Gastroesophageal sphincter (tissue), 4 donors: ENCODE results near the gene USP49. TPM values are rescaled to one million over a fixed set of nuclear protein-coding genes. Genes with fewer than 3 reads are reported as not detected.
"Not testable (repeated sequence)": the region's sequence is repeated elsewhere in the genome, so short reads cannot be mapped to it uniquely, and the experiment has no call there.

Experiments
- ATAC-seq: fragments of 150-250 bp; one replicate; pipeline ENCODE4 v1.9.1; 2016; ENCODE audit warnings: mild to moderate bottlenecking, moderate library complexity
- H3K27ac ChIP-seq, 4 donors: fragments of 200-600 bp; sonication (generic) in 3 of 4; 1 replicate in 3 of 4; 2 replicates in 1 of 4; pipeline ENCODE4 v1.5.1; 2016 to 2019
- H3K27me3 ChIP-seq: fragments of 200-600 bp; sonication (generic); one replicate; pipeline ENCODE4 v1.5.1; 2019
- H3K36me3 ChIP-seq, 2 donors: fragments of 200-600 bp; sonication (generic); one replicate each; pipeline ENCODE4 v1.5.1; 2019; ENCODE audit warnings: control low read depth in 1 of 2
- H3K4me1 ChIP-seq, 3 donors: fragments of 200-600 bp; sonication (generic); 1 replicate in 2 of 3; 2 replicates in 1 of 3; pipeline ENCODE4 v1.5.1; 2016 to 2019; ENCODE audit warnings: control low read depth in 2 of 3
- H3K4me3 ChIP-seq, 2 donors: fragments of 200-600 bp; sonication (generic); one replicate each; pipeline ENCODE4 v1.5.1; 2019; ENCODE audit warnings: mild to moderate bottlenecking in 1 of 2, moderate library complexity in 1 of 2
- H3K9me3 ChIP-seq, 3 donors: fragments of 200-600 bp; sonication (generic); one replicate each; pipeline ENCODE4 v1.5.1; 2017 to 2019; ENCODE audit warnings: control low read depth in 2 of 3
- EP300 ChIP-seq: sonication (generic); formaldehyde crosslinking; IDR thresholded peaks from one replicate; pipeline ENCODE4 v1.6.1; 2017; ENCODE audit warnings: antibody characterized with exemption, mild to moderate bottlenecking
- POLR2A ChIP-seq, 2 donors: fragments of 450-650 bp; IDR thresholded peaks; one replicate each; pipeline ENCODE4 v1.6.1; 2017; ENCODE audit warnings: antibody characterized with exemption in 2 of 2, mild to moderate bottlenecking in 2 of 2, moderate library complexity in 1 of 2
- POLR2AphosphoS5 ChIP-seq: sonication (generic); formaldehyde crosslinking; IDR thresholded peaks from one replicate; pipeline ENCODE4 v1.6.1; 2017; ENCODE audit warnings: antibody characterized with exemption
- WGBS, 2 donors: methylation state at CpG; one replicate each; pipeline ENCODE4 v1.1.5; 2018; ENCODE audit warnings: low coverage in 1 of 2; 5-methylcytosine and 5-hydroxymethylcytosine counted together
- total RNA-seq, 4 donors: library from RNA; depleted of rRNA; stranded (reverse); fragments of >200 nt; gene quantifications; one replicate each; pipeline ENCODE4 v1.1.0, GENCODE V29; 2016
- TF ChIP-seq, protein P1 (sequence below), 4 experiments: fragments of 200-600 bp in 2 of 4; fragments of 450-650 bp in 2 of 4; sonication (generic) in 1 of 4; IDR thresholded peaks; one replicate each; pipeline ENCODE4 v1.5.1; 2017 to 2019; ENCODE audit warnings: antibody characterized with exemption in 4 of 4, mild to moderate bottlenecking in 2 of 4, moderate library complexity in 2 of 4

Gene USP49
- total RNA-seq, 4 donors from 2014 or later, result 0.69 to 5.4 (median 2.0) TPM

DNA sequence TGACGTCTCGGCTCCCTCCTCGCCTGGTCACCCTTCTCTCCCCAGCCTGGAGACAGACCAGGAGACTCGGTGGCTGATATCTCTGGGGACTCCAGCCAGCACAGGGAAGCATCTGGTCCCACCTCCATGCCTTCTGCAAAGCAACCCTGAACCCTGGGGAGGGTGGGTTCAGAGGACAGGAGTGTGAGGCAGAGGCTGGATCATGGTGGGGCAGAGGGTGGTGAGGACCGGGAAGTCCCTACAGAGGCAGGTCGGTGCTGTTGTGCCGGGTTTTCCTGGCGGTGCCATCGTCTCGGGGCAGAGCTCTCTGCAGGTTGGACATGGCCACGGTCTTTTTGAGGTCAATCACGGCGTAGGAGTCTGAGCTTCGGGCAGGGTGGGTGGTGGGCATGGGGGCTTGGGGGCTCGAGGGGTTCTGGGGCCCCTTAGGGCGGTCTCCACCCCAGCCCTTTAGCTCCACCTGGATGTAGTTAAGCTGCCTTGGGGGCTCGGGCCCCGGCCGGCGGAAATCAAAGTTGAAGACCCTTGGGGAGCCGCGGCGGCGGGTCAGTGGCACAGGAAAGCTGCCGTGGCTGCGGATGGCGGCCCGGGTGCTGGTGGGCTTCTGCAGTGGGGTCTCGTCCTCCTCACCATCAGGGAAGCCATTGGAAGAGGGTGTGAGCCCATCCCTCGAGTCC lies 124.7 kb downstream of the USP49 start:
- H3K36me3 ChIP-seq, result peaks cover 0 to 63% of the 10 kb centered on the region in 2 donors
- ATAC-seq, result no peak
- no peaks in the 10 kb centered on the region for H3K9me3 ChIP-seq
- no peak overlapping the region for H3K27ac ChIP-seq
- no peak overlapping the region for H3K4me3 ChIP-seq
- WGBS, 2 donors, result 74 to 81% methylated on average over 4 of the region's 30 CpGs
- peaks cover 0 to 16% (median 13%) of the 10 kb centered on the region in 3 donors for H3K4me1 ChIP-seq
- no peak for TF ChIP-seq POLR2AphosphoS5
- TF ChIP-seq EP300, result no peak
- no peak for TF ChIP-seq POLR2A (IDR thresholded peaks at IDR 0.05)
- TF ChIP-seq, protein P1, sequence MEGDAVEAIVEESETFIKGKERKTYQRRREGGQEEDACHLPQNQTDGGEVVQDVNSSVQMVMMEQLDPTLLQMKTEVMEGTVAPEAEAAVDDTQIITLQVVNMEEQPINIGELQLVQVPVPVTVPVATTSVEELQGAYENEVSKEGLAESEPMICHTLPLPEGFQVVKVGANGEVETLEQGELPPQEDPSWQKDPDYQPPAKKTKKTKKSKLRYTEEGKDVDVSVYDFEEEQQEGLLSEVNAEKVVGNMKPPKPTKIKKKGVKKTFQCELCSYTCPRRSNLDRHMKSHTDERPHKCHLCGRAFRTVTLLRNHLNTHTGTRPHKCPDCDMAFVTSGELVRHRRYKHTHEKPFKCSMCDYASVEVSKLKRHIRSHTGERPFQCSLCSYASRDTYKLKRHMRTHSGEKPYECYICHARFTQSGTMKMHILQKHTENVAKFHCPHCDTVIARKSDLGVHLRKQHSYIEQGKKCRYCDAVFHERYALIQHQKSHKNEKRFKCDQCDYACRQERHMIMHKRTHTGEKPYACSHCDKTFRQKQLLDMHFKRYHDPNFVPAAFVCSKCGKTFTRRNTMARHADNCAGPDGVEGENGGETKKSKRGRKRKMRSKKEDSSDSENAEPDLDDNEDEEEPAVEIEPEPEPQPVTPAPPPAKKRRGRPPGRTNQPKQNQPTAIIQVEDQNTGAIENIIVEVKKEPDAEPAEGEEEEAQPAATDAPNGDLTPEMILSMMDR (IDR thresholded peaks at IDR 0.05), result no peak
- no peaks in the 10 kb centered on the region for H3K27me3 ChIP-seq

DNA sequence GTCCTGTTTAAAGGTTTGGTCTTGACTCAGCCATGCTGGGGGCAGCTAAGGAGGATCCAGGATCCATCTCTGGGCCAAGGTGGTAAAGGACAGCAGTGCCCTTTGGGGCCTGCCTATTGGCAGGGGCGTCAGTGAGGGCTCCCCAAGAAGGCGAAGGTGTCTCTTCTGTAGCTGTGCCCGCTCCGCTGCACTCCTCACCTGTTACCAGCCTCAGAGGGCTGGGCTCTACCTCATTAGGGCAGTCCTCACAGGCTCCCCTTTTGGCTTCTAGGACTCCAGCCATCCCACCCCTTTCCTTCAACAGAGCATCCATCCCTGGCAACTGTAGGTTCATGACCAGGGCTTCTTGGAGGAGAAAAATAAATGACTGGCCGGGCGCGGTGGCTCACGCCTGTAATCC lies 125.8 kb downstream of the USP49 start:
- TF ChIP-seq, protein P1 (IDR thresholded peaks at IDR 0.05), result no peak
- TF ChIP-seq POLR2AphosphoS5 (no peak), POLR2A (IDR thresholded peaks at IDR 0.05) (no peak), EP300 (no peak)
- no peak overlapping the region for H3K27ac ChIP-seq
- H3K4me3 ChIP-seq, result no peak overlapping the region
- H3K27me3 ChIP-seq, result no peaks in the 10 kb centered on the region
- no CpG with 5 or more reads among the region's 8 CpGs for WGBS, 2 donors
- peaks cover 0 to 52% of the 10 kb centered on the region in 2 donors for H3K36me3 ChIP-seq
- H3K4me1 ChIP-seq, result peaks cover 0 to 16% (median 13%) of the 10 kb centered on the region in 3 donors
- ATAC-seq, result no peak
- no peaks in the 10 kb centered on the region for H3K9me3 ChIP-seq

DNA sequence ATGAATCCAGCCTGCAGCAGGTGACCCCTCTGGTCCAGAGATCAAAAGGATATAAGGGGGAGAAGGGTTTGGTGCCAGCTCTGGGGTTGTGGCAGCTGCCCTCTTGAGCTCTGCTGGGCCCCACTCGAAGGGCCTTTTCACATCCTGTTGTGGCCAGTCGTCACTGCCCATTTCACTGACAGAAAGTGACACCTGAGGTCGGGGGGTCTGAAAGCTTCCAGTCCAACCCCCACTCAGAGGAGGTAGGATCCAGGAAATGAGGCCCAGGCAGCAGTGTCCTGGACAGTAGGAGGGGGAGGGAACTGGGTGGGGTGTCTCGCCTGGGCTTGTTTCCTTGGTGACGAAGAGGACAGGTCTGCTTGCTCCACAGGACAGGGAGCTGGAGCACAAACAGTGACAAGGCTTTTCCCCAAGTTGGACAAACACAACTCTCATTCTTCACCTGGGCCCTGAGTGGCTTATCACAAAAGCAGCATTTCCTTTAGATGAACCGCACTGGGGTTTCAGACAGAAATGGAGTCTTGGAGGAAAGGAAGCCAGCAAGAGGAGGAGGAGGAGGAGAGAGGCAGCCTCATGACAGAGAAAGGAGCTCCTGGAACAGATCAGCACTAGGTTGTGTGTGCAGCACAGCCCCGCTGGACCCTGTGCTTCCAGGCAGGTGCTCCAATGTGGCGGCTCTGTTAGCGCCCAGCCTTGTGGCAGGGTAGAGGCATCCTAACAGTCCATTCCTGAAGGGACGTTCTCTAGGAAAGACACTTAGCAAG lies 126.4 kb downstream of the USP49 start:
- TF ChIP-seq POLR2AphosphoS5 (no peak), POLR2A (IDR thresholded peaks at IDR 0.05) (no peak), EP300 (no peak)
- TF ChIP-seq, protein P1 (IDR thresholded peaks at IDR 0.05), result no peak
- Histone ChIP-seq H3K4me3 (no peak overlapping the region), H3K36me3 (peaks cover 0 to 45% of the 10 kb centered on the region in 2 donors), H3K9me3 (no peaks in the 10 kb centered on the region), H3K27me3 (no peaks in the 10 kb centered on the region), H3K27ac (peak overlapping the region in 1 of 4 donors; percentile 35), H3K4me1 (peaks cover 0 to 16% (median 13%) of the 10 kb centered on the region in 3 donors)
- peak; percentile 24 for ATAC-seq
- WGBS, 2 donors, result 74 to 86% methylated on average over 3 to 6 of the region's 10 CpGs

DNA sequence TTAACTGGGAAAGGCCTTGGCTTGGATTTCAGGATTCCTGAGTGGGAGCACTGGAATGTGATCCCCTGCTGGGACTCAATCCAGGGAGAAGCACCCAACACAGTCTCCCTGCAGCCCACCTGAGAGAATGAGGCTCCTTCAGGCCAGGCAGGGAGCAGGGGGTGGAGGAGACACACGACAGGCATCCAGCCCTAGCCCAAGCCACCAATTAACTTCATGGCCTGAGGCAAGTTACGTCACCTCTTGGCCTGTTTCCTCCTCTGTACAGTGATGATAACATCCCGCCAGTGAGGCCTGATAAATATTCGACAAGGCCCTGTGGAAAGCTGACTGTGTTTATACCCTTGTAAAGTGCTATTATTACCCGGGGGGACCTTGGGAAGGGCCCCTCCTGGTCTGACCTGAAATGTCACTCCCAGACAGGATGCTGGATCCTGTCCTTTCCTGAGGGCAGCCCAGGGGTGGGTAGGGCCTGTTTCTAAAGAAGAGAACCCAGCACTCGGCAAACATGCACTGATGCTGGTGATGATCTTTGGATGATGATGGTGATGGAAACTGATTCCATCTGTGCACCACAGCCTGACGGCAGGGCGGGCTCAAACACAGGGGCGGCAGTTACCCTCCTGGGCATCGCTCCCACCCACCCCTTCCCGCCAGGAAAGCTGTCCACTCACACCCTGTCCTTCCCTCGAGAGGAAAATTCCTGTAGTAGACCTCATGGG lies 127.9 kb downstream of the USP49 start:
- H3K27me3 ChIP-seq, result no peaks in the 10 kb centered on the region
- WGBS, 2 donors, result no CpG with 5 or more reads among the region's 12 CpGs
- no peaks in the 10 kb centered on the region for H3K9me3 ChIP-seq

DNA sequence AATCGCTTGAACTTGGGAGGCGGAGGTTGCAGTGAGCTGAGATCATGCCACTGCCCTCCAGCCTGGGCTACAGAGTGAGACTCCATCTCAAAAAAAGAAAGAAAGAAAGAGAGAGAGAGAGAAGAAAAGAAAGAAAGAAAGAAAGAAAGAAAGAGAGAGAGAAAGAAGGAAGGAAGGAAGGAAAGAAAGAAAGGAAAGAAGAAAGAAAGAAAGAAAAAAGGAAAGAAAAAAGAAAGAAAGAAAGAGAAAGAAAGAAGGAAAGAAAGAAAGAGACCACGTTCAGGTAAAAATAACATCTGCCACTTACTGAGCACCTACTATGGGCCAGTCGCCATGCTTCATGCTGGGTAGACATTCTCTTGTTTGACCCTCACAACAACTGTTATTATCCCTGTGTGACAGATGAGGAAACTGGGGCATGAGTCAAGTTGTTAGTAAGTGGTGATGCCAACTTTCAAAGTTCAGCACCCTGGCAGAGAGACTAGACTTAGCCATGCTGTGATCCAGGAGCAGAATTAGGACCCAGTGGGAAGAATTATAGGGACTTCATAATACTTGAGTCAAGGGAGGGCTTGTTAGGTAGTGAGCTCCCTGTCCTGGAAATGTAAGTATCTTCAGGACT lies 129.0 kb downstream of the USP49 start:
- 88 to 90% methylated on average over 2 to 4 of the region's 4 CpGs for WGBS, 2 donors
- not testable (repeated sequence) for ATAC-seq, H3K4me3 ChIP-seq, H3K9me3 ChIP-seq, H3K27me3 ChIP-seq
- peaks cover 0 to 19% of the 10 kb centered on the region in 2 donors for H3K36me3 ChIP-seq
- H3K27ac ChIP-seq, result peak overlapping the region in 3 of 4 donors; percentile 35 to 61 (median 46)
- peaks cover 0 to 16% (median 13%) of the 10 kb centered on the region in 3 donors for H3K4me1 ChIP-seq

More for the DNA sequence above, 127.9 kb downstream of the USP49 start:
- TF ChIP-seq EP300 (no peak), POLR2AphosphoS5 (no peak), POLR2A (IDR thresholded peaks at IDR 0.05) (no peak)
- TF ChIP-seq, protein P1 (IDR thresholded peaks at IDR 0.05), result no peak
- ATAC-seq, result peak; percentile 70
- H3K36me3 ChIP-seq, result peaks cover 0 to 31% of the 10 kb centered on the region in 2 donors
- H3K4me3 ChIP-seq, result no peak overlapping the region
- H3K27ac ChIP-seq, result peak overlapping the region in 3 of 4 donors; percentile 35 to 61 (median 46)
- H3K4me1 ChIP-seq, result peaks cover 0 to 16% (median 13%) of the 10 kb centered on the region in 3 donors
